GM23338 (cell line): ENCODE results near the gene GFRA4.

Source experiments
- CTCF ChIP-seq, 2 experiments: fragments of 200-600 bp in 1 of 2; sonication (generic) in 1 of 2; conservative IDR thresholded peaks; 2 replicates each; pipeline versions ENCODE4 v1.5.1 to v1.6.1; 2016 to 2017; ENCODE audit warnings: antibody characterized with exemption in 2 of 2, low read depth in 2 of 2, mild to moderate bottlenecking in 2 of 2, moderate library complexity in 1 of 2
- POLR2AphosphoS5 ChIP-seq: IDR thresholded peaks from 2 replicates; pipeline ENCODE4 v1.6.1; 2016; ENCODE audit warnings: antibody characterized with exemption, low read depth

- TF ChIP-seq CTCF (conservative IDR thresholded peaks at IDR 0.05; ENCODE audit: low read depth in 2 of 2) (no peak), POLR2AphosphoS5 (no peak)
Observed at GRCh38 chr20:3640259-3640658, 22.9 kb downstream of the GFRA4 start.
